ENCODE measurements around the gene VILL.
"Not testable (repeated sequence)": the region's sequence is repeated elsewhere in the genome, so short reads cannot be mapped to it uniquely, and the experiment has no call there.

VILL gene

GRCh38 chr3:38019658-38020341 is 29.2 kb downstream of the VILL start:
- DNase-seq = no peak

GRCh38 chr3:38020342-38020726 is 29.7 kb downstream of the VILL start:
- DNase-seq = no peak

GRCh38 chr3:38021196-38021595 is 30.6 kb downstream of the VILL start:
- DNase-seq = no peak

DNA sequence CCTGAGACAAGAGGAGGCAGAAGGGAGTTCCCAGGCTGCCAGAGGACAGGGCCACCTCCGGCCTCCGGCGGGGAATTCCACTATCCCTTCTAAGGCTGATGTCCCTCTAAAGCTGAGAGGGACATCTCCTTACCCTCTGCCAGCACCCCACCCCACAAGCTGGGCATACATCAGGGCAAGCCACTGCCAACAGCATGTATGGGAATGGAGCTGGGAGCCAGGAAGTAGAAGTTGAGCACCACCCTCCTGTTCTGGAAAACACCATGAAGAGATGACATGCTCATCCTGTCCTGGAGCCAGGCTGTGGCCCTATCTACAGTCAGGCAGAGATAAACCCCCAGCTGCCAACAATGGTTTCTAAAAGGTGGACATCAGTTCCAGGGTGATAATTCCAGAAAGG is 31.7 kb downstream of the VILL start:
- no peak for DNase-seq

DNA sequence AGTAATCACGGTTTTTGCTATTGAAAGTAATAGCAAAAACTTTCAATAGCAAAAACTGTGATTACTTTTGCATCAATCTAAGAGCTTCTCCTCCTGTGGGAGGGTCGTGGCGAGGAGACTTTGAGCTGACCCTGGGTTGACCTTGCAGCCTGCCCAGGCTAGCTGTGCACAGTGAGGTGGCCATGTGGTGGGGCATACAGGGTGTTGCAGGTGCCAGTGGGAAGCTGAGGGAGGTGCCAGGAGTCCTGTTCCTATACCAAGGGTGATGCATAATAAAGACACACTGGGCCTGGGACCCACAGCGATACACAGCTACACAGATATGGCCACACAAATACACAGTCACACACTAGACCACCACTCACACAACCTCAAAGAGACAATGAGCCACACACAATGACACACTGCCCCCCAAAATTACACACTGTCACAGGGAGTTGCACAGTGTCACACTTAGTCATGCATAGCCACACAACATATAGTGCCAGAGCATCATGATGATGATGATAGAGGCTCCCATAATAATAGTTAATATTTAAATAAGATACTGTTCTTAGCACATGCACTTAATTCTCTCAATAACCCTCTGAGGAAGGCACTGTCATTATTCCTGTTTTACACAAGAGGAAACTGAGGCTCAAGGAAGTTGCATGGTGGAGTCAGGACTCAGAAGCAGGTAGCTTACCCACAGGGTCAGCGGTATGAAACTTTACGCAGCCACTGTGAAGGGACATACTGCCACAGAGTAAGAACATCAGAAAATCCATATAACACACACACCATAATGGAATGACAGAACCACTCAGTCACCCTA is 32.5 kb downstream of the VILL start:
- DNase-seq = no peak

DNA sequence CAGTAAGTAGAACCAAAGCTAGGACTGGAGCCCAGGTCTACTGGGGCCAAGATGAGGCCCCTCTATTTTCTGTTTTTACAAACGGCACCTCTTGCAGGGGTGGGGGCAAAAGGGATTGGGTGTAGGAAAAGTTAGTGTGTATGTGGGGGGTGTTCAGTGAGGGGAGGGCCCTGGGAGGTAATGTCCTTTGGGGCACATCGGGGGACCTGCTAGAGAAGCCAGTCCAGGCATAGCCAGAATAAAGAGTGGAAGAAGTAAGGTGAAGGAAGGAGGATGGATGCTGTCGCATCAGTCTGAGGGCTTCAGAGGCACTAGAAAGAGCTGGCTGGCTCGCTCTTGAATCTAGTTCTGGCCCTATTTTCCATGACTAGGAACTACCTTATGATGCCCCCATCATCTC is 36.3 kb downstream of the VILL start:
- DNase-seq = no peak

DNA sequence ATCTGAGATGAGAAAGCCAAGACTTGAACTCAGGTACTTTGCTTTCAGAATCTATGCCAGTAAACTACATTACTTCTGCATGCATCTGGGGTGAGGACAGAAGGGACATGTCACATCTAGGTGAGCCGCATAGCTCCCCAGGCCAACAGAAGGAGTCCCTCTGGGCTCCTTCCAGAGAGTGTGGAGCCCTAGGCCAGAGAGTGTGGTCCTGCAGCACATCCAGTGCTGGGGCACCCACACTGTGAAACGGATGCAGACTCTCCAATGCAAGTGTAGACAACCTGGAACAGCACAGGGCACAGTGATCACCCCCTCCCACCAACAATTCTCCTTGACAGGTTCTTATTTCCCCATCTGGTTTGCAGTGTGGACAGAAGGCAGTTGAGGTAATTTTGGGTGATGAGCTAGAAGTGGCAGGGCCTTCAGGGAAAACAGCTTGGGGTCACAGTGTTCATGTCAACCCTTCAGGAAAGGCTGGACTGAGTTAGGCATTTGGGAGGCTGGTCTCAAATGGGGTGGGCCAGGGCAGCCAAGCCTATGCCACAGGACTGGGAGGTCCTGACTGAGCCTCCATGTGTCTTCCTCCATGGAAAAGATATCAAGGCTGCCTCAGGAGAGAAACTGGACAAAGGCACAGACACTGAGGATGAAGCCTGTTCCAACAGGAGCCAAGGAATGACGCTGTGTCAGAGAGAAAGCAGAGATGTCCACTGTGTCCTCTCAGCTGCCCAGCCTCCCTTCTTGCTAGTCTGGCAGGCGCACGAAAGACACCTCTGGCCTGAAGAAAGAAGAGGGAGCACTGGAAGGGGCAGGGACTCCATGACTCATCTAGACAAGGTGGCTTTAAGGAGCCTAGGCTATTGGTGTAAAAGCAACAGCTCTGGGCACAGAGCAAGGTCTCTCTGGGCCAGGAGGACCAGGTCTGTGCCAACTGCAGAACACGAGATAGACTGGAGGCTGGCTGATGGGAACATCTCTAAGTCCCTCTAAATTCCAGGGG is 37.2 kb downstream of the VILL start:
- DNase-seq = no peak

DNA sequence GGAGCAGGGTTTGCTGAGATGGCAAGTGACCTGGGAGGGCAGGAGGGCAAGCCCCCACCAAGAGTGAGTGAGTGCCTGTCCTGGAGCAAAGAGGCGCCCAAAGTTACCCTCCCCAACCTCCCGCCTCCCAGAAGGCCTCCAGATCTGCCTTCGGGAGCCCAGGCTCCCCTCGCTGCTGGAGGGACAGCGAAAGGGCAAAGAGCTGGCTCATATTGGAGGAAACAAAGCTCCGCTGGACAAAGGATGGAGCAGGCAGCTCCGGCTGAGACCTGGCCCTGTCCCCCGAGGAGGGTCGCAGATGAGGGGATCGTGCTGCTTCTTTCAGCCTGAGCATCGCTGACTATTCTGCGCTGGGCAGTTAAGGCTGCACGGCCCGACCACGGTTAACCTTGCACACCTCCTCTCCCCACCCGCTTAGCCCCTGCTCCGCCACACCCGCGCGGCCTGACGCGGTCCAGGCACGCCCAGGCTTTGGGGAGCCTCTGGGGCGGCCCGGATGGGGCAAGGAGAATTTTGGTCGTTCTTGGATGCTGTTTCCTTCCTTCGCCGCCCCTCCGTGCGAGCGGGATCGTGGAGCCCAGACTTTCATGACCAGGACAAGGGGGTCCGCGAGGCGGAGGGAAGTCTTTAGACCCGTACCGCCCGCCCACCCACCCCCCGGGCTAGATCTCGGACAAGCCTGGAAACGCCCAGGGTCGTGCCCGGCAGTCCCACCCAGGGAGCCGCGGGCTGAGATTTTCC is 38.2 kb downstream of the VILL start:
- no peak for DNase-seq

DNA sequence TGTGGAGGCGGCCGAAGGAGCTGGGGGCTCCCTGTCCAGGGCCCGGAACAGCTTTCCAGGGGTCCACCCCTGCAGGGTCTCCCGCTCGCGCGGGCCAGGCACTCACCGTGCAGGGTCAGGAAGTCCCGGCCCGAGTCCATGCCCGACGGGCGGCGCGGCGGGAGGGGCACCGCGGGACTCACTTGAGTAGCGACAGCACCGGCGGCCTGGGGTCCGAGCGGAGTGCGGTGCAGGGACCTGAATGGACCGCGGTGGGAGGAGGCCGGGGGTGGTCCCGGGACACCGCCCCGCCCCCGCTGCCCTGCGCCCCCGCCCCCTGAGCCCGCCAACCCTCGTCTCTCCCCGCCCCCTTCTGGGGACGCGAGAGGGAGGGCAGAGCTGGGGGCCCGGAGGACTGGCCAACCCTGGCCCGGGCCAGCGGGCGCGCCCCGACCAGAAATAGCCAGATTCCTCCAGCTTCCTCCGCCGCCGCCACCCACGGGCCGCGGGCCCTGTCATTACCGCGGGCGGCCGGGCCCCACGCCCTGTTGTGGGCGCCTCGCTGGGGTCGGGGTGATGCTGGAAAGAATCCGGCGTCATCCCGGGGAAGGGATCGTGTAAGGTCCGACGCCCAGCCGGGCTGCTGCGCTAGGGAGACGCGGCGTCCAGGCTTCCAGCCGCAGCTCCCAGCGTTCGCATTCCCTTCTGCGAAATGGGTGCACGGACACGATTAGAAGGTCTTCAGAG is 39.0 kb downstream of the VILL start, which contains the start of gene PLCD1:
Gene PLCD1 (minus strand): TSS at position 243 of the 726 bp plus-strand sequence. CDS start 103 bp downstream, at position 140.
- peak; percentile 40 for DNase-seq

GRCh38 chr3:38030126-38031021 is 39.8 kb downstream of the VILL start:
- DNase-seq = no peak

DNA sequence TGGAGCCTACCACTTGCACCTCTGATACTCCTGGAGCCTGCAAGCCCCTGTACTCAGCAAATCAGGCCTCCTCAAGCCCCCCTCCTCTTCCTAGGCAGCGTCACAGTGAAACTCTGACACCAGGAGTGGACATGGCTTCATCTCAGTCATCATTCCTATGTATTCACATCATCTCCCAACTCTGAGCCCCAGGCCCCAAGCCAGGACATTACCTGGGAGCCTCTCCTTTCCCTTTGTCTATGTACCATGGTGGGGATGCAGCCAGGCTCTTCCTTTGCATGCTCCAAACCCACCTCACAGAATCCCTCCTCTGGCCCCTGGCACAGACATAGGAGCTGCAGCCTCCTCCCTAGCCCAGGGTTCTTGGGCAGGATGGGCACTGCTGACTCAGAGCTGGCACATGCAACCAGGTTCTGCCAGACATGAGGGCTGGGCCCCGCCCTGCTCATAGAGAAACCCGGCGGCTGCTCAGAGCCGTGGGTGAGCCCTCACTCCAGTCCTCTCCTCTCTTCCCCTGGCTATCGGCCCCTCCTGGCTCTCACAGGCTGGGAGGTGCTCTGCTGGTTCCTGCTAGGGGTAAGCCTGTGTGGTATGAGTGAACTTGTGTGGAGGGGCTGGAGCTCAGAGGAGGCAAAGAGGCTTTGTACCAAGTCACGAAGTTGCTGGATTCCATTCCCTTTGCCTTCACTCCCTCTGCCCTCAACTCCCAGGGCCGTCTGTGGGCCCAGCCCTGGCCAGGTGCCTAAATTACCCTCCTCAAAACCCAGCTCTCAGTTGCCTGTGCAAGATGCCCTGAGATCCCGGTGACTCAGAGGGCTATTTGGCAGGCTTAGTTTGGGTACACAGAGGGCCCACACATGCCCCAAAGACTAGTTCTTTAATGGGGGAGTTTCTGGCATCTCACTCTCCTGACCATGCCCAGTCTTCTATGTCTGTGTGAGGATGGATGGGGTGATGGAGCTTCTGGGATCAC is 40.7 kb downstream of the VILL start:
- no peak for DNase-seq

DNA sequence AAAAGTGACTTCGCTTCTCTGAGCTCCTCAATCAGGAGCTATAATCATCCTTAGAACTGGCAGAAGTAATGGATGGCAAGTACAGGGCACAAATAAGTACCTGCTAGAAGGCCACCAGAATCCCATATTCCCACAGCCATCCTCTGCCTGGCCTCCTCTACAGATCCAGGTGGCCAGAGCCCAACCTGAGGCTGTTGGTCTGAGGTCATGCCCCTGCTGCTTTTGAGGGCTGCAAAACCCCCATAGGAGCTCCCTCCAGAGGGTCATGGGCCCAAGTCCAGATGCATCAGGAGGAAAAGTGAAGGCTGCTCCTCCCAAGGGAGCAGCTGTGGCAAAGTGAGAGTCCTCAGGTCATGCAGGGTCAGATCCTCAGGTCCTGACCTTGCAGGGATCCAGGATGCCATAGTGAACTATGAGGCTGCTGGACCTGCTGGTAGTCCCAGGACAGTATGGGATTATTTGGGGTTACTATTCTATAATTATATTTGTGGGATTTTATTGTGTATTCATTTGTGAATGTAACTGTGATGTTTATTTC is 41.8 kb downstream of the VILL start:
- DNase-seq = no peak

- DNase-seq = not testable (repeated sequence)
Observed at GRCh38 chr3:38033586-38033985, 43.0 kb downstream of the VILL start.

DNA sequence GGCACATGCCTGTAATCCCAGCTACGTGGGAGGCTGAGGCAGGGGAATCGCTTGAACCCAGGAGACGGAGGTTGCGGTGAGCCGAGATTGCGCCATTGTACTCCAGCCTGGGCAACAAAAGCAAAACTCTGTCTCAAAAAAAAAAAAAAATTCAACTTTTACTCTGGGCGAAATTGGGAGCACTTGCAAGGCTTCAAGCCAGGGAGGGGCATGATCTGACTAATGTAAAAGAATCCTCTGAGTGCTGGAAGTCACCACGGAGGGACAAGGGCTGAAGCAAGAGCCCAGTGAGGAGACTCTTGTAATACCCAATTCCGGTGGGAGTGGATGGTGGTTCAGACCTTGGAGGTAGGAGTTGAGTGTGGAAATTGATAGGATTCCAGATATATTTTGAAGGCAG is 43.7 kb downstream of the VILL start:
- DNase-seq = not testable (repeated sequence)

- DNase-seq = no peak
Observed at GRCh38 chr3:38036286-38036685, 45.7 kb downstream of the VILL start.

DNA sequence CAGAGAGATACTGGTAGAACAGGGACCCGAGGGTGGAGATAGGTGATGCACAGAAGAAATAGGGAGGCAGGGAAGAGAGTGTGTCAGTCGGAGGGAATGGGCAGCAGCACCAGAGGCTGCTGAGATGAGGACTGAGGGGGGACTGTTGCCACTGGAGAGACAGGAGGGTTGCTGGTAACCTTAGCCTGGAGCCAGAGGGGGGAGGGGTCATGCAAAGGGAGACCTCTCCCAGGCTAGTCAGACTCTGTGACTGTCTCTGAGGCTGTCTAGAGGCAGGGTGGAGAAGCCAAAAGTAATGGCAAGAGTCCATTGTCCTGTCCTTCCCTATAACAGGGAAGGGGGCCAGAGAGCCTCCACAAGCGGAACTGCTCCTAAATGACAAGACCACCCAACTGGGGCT is 46.3 kb downstream of the VILL start:
- no peak for DNase-seq

- DNase-seq = no peak
Observed at GRCh38 chr3:38038447-38038911, 47.9 kb downstream of the VILL start.

DNA sequence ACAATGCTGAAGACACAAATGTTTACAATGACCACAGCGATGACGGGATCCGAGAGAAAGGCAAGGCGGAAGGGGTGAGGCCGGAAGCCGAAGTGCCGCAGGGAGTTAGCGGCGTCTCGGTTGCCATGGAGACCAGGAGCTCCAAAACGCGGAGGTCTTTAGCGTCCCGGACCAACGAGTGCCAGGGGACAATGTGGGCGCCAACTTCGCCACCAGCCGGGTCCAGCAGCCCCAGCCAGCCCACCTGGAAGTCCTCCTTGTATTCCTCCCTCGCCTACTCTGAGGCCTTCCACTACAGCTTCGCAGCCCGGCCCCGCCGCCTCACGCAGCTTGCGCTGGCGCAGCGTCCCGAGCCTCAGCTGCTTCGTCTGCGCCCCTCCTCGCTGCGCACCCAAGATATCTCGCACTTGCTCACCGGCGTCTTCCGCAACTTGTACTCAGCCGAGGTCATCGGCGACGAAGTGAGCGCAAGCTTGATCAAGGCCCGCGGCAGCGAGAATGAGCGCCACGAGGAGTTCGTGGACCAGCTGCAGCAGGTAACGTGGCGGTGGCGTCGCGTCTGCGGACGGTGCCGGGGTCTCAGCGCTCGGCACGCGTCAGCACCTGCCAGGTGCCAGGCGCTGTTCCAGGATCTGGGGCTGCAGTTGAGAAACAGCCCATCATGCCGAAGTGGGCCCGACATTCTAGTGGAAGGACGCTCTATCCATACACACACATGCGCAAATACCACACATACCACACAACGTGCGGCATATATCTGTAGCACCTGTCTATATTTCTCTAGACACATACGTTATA is 48.7 kb downstream of the VILL start, which contains the start of gene DLEC1:
Gene DLEC1 (plus strand): TSS at position 108 of the 798 bp plus-strand sequence. CDS start 18 bp downstream, at position 126.
- DNase-seq = peak; percentile 59
